Germinal center (tissue), 1 donor: ENCODE measurements around the gene IGSF11.
"Not testable (repeated sequence)": the region's sequence is repeated elsewhere in the genome, so short reads cannot be mapped to it uniquely, and the experiment has no call there.

Source experiments
- DNase-seq: peaks from one replicate; pipeline ENCODE4 v3.0.0; 2012; ENCODE audit warnings: mixed read lengths, low spot score

Gene IGSF11

DNA sequence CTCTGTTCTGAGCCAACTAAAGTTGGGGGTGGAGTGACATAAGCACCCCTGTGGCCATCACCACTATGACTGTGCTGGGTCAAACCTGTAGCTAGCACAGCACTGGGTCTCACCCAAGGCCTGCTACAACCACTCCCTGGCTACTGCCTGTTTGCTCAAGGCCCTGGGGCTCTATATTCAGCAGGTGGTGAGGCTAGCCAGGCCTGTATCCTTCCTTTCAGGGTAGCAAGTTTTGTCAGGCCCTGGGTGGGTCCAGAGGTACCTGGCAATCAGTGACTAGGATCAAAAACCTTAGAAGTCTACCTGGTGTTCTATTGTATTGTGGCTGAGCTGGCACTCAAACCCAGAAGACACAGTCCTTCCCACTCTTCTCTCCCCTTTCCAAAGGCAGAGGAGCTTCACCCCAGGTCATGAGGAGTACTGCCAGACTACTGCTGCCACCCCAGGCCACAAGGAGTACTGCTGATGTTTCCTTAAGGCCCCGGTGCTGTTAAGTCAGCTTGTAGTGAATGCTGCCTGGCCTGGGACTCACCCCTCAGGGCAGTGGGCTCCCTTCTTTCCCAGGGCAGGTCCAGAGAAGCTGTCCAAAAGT, 170.8 kb downstream of the IGSF11 start:
- DNase-seq = no peak

DNA sequence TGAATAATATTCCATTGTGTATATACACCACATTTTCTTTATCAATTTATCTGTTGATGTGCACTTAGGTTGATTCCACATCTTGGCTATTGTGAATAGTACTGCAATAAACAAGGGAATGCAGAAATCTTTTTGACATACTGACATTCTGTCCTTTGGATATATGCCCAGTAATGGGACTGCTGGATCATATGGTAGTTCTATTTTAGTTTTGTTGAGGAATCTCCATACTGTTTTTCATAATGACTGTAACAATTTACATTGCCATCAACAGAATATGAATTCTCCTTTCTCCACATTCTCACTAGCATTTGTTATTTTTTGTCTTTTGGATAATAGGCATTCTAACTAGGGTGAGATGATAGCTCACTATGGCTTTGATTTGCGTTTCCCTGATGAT, 174.7 kb downstream of the IGSF11 start:
- DNase-seq = no peak

DNA sequence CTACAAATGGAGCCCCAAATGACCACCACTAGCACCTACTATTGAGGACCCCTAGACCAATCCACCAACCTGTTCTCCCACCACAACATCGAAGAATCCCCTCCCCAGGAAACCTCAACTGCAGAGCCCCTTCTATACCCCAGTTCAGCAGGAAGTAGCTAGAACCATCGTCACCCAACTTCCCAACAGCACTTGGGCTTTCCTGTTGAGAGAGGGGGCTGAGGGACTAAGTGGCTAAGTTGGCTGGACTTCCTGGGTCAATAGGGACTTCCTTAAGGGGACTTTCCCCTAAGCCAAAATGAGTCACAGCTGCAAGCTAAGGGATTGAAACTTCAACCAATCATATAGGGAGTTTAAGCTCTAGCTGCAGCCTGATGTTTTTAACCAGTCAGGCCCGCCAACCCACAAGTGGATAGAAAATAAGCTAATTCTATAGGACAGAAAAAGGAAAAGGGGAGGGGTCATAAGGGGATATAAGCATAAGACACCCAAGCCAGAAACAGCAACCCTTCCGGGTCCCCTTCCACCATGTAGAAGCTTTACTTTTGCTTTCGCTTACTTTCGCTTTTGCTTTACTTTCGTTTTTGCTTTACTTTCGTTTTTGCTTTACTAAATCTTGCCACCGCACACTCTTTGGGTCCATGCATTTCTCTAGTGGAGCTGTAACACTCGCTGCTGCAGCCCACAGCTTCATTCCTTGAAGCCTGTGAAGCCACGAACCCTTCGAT, 183.0 kb downstream of the IGSF11 start:
- DNase-seq = not testable (repeated sequence)

DNA sequence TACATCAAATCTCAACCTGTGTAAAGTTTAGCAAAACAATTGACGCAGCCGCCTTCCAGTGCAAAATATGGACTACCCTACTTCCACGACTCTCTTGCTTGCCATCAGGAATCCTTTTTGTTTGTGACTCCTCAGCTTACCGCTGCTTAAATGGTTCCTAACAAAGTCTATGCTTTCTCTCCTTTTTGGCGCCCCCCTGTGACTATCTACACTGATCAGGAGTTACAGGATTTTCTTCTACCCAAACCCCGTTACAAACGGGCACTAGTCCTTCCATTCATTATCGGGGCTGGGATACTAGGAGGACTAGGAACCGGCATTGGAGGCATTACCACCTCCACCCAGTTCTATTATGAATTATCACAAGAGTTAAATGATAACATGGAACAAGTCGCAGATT, 184.0 kb downstream of the IGSF11 start:
- DNase-seq = no peak
